ENCODE results near the gene ZNF181. TPM values are rescaled to one million over a fixed set of nuclear protein-coding genes. Genes with fewer than 3 reads are reported as not detected.

Gene ZNF181
- total and polyA plus RNA-seq, 2 of the 8 experiments (the other 6 are each of a cell fraction or from before 2014, with no cell fraction given) = 2.8 to 7.5 TPM

DNA sequence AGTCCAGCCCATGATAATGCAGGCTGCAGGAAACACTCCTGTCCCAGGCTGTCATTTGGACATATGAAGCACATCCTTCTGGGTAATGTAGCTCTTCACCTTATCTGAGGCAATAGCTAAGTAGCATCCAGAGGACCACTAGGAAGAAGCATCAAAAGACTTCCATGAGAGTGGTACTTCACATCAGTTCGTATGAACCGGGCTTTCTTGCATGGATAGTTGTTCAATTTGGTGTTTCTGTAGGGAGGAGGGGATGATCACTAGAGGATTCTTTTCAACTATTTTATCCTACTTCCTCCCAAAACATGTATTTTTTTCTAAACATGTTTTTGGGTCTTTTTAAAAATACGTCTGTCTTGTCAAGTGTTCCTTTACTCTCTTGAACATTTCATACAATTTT is 43.7 kb upstream of the ZNF181 start:
- Histone ChIP-seq H3K79me1 (ENCODE audit: low read depth, low read length) (no peaks in the 10 kb centered on the region), H3K27me3 (replicated peaks in 1 of 4; ENCODE audit: control insufficient read depth in 3 of 4, extremely low read depth in 1 of 4, insufficient read depth in 3 of 4, low read length in 3 of 4) (peaks cover 0 to 2% (median 0%) of the 10 kb centered on the region in 4 experiments; a peak in 2 of 7 replicates), H3K23ac (ENCODE audit: insufficient read length) (no peak overlapping the region), H4K20me1 (replicated peaks in 1 of 2; ENCODE audit: control insufficient read depth in 1 of 2, insufficient read depth in 2 of 2, low read length in 2 of 2) (no peaks in the 10 kb centered on the region), H3K4me1 (replicated peaks in 1 of 4; ENCODE audit: control insufficient read depth in 3 of 4, insufficient read depth in 4 of 4, low read length in 3 of 4) (no peaks in the 10 kb centered on the region), H2BK120ac (replicated peaks; ENCODE audit: low read depth, low read length) (no peak overlapping the region), H3K4me3 (ENCODE audit: extremely low read depth in 1 of 4, insufficient read depth in 2 of 4, low read depth in 3 of 4, low read length in 4 of 4) (no peak overlapping the region), H3K14ac (ENCODE audit: insufficient read length) (no peak overlapping the region), H3K36me3 (ENCODE audit: control insufficient read depth in 2 of 4, insufficient read depth in 4 of 4, low read length in 3 of 4) (peaks cover 0 to 3% (median under 1%) of the 10 kb centered on the region in 4 experiments; a peak in 2 of 8 replicates), H2BK12ac (ENCODE audit: low read depth, low read length) (no peak overlapping the region), H3K9me3 (ENCODE audit: insufficient read depth in 2 of 2, low read depth in 1 of 2, low read length in 1 of 2) (peaks cover 25 to 29% of the 10 kb centered on the region in 2 experiments), H3K27ac (ENCODE audit: low read depth, low read length) (no peak overlapping the region), H4K5ac (ENCODE audit: insufficient read length, low read depth, low read length) (no peak overlapping the region), H3K4ac (replicated peaks; ENCODE audit: insufficient read length, low read depth, low read length) (no peak overlapping the region), H3K9ac (replicated peaks in 1 of 4; ENCODE audit: extremely low read depth in 1 of 4, low read depth in 3 of 4, low read length in 3 of 4) (no peak overlapping the region), H2BK15ac (ENCODE audit: low read length) (no peak overlapping the region), H3K18ac (ENCODE audit: extremely low read depth, low read length) (no peak overlapping the region), H2AFZ (ENCODE audit: low read length) (no peak overlapping the region), H2BK5ac (ENCODE audit: low read depth, low read length) (no peak overlapping the region), H4K91ac (replicated peaks; ENCODE audit: insufficient read length, low read length) (no peak overlapping the region), H3K79me2 (ENCODE audit: control insufficient read depth in 1 of 2, insufficient read depth in 2 of 2, low read length in 2 of 2) (no peaks in the 10 kb centered on the region), H3K23me2 (ENCODE audit: low read depth, low read length) (no peaks in the 10 kb centered on the region; the same call in 1 of the 2 replicates), H4K8ac (ENCODE audit: extremely low read depth, insufficient read depth, low read length) (no peak overlapping the region), H3K4me2 (ENCODE audit: insufficient read depth in 1 of 2, low read depth in 2 of 2, low read length in 2 of 2) (no peak overlapping the region), H2AK5ac (ENCODE audit: low read depth, low read length) (no peak overlapping the region), H2BK20ac (ENCODE audit: low read length) (no peak overlapping the region), H3K56ac (replicated peaks; ENCODE audit: insufficient read length, low read depth, low read length) (no peak overlapping the region)
- ChIA-PET CTCF (ENCODE audit: partially characterized antibody) (no interaction called here), POLR2A (ENCODE audit: partially characterized antibody) (interaction anchor here (3.7 kb wide), 1 partner anchor 12 kb away, joined by 19 read pairs; the partner anchor contains the start of genes SCGB2B2 and ZNF302)
- WGBS, 2 experiments (ENCODE audit: extremely low coverage in 1 of 2, insufficient coverage in 1 of 2, insufficient read length in 1 of 2, insufficient replicate concordance in 2 of 2, low coverage in 1 of 2, low lambda C conversion rate in 2 of 2, missing lambda C conversion rate in 1 of 2) = 73% methylated on average over 3 of the region's 3 CpGs; no CpG with 5 or more reads in 1 of the 2 experiments
- no peak for FAIRE-seq
- DNase-seq (ENCODE audit: low read depth in 1 of 2, low spot score in 2 of 2) = no peak
- no peak for TF ChIP-seq POLR2A (IDR thresholded peaks at IDR 0.05; ENCODE audit: control extremely low read depth in 1 of 2, low read depth in 2 of 2, low read length in 2 of 2)
- TF ChIP-seq HDAC6 (IDR thresholded peaks at IDR 0.05; ENCODE audit: low read depth, low read length) = no peak
- TF ChIP-seq TCF12 (IDR thresholded peaks at IDR 0.05; ENCODE audit: low read depth, low read length) = no peak
- TF ChIP-seq, protein P1, sequence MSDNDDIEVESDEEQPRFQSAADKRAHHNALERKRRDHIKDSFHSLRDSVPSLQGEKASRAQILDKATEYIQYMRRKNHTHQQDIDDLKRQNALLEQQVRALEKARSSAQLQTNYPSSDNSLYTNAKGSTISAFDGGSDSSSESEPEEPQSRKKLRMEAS (IDR thresholded peaks at IDR 0.05) = no peak
- TF ChIP-seq GABPA (IDR thresholded peaks at IDR 0.05; ENCODE audit: borderline replicate concordance, insufficient read depth, low read length) = no peak
- TF ChIP-seq CEBPB (IDR thresholded peaks at IDR 0.05; ENCODE audit: low read depth, low read length) = no peak
- no peak for TF ChIP-seq PHF8 (conservative IDR thresholded peaks at IDR 0.05; ENCODE audit: low read depth, low read length)
- TF ChIP-seq GTF2F1 (IDR thresholded peaks at IDR 0.05; ENCODE audit: borderline replicate concordance, low read depth, low read length) = no peak
- TF ChIP-seq SAP30 (IDR thresholded peaks at IDR 0.05; ENCODE audit: insufficient read depth, insufficient replicate concordance, low read length) = no peak
- no peak for TF ChIP-seq POU5F1 (IDR thresholded peaks at IDR 0.05; ENCODE audit: low read depth, low read length)
- TF ChIP-seq CREB1 (IDR thresholded peaks at IDR 0.05) = no peak
- no peak for TF ChIP-seq KDM4A (IDR thresholded peaks at IDR 0.05; ENCODE audit: low read depth, low read length, severe bottlenecking)
- TF ChIP-seq, protein P2, sequence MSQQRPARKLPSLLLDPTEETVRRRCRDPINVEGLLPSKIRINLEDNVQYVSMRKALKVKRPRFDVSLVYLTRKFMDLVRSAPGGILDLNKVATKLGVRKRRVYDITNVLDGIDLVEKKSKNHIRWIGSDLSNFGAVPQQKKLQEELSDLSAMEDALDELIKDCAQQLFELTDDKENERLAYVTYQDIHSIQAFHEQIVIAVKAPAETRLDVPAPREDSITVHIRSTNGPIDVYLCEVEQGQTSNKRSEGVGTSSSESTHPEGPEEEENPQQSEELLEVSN (IDR thresholded peaks at IDR 0.05) = no peak
- no peak for TF ChIP-seq CHD2 (IDR thresholded peaks at IDR 0.05; ENCODE audit: low read length)
- no peak for TF ChIP-seq ASH2L (IDR thresholded peaks at IDR 0.05; ENCODE audit: low read length)
